ENCODE results near the gene SMYD3. TPM values are rescaled to one million over a fixed set of nuclear protein-coding genes. Genes with fewer than 3 reads are reported as not detected.

Gene SMYD3
- total and polyA plus RNA-seq, 9 of the 15 experiments (the other 6 are each of a cell fraction or from before 2014, with no cell fraction given): 128 to 440 (median 197) TPM

GRCh38 chr1:246147524-246148461, 359.3 kb downstream of the SMYD3 start (continued):
- no peak for TF ChIP-seq BRCA1 (IDR thresholded peaks at IDR 0.05)
- no peak for TF ChIP-seq BRCA1 (CRISPR knock-in tag; IDR thresholded peaks at IDR 0.05)

GRCh38 chr1:246146804-246147523, 360.1 kb downstream of the SMYD3 start:
- BruUV-seq (replicated peaks): no TSS peak
- intact Hi-C loops (cut with micrococcal nuclease): no loop called here
- WGBS (ENCODE audit: insufficient coverage, low coverage, missing lambda C conversion rate): 88% methylated on average over 25 of the region's 25 CpGs
- H3K4me2 ChIP-seq (ENCODE audit: insufficient read depth, low read length): no peak overlapping the region
- no peak overlapping the region for H3K27ac ChIP-seq (ENCODE audit: extremely low read depth, low read depth, low read length)
- H4K20me1 ChIP-seq (replicated peaks; ENCODE audit: control insufficient read depth, insufficient read depth, low read length): no peaks in the 10 kb centered on the region
- peaks cover 18% of the 10 kb centered on the region for H3K79me2 ChIP-seq (ENCODE audit: control insufficient read depth, insufficient read depth, low read length)
- peaks cover 9% of the 10 kb centered on the region for H3K9me3 ChIP-seq (replicated peaks; ENCODE audit: control insufficient read depth, insufficient read depth, low read depth, low read length)
- FAIRE-seq: no peak
- no peaks in the 10 kb centered on the region for H3K9me1 ChIP-seq (ENCODE audit: control insufficient read depth, insufficient read depth, low read length)
- H3K36me3 ChIP-seq (ENCODE audit: control insufficient read depth, insufficient read depth, low read length): peaks cover 7% of the 10 kb centered on the region; the same call in 2 of the 3 replicates
- in situ Hi-C loops (cut with MboI): no loop called here
- H2AFZ ChIP-seq (ENCODE audit: low read depth, low read length): no peak overlapping the region
- H3K4me3 ChIP-seq: no peak overlapping the region
- H3K4me1 ChIP-seq (replicated peaks in 1 of 2; ENCODE audit: control insufficient read depth in 2 of 2, insufficient read depth in 2 of 2, low read length in 2 of 2): peaks cover 8 to 22% of the 10 kb centered on the region in 2 experiments
- CTCF ChIA-PET (ENCODE audit: low intra/inter-chr PET ratio): no interaction called here
- H3K9ac ChIP-seq (ENCODE audit: insufficient read depth in 1 of 2, low read depth in 2 of 2, low read length in 2 of 2): no peak overlapping the region
- H3K27me3 ChIP-seq (ENCODE audit: control insufficient read depth in 2 of 2, insufficient read depth in 2 of 2, low read length in 2 of 2): no peaks in the 10 kb centered on the region
- POLR2A ChIA-PET: no interaction called here
- ATAC-seq: no peak
- DNase-seq (ENCODE audit: extremely low read depth in 1 of 4, low spot score in 3 of 4): no peak
- no peak for TF ChIP-seq SRSF9 (IDR thresholded peaks at IDR 0.05; ENCODE audit: borderline replicate concordance, low read depth, low read length)
- TF ChIP-seq DLX4 (CRISPR knock-in tag; IDR thresholded peaks at IDR 0.05): no peak
- TF ChIP-seq ZNF444 (CRISPR knock-in tag; IDR thresholded peaks at IDR 0.05): no peak
- TF ChIP-seq CHD7 (IDR thresholded peaks at IDR 0.05; ENCODE audit: low read depth, low read length): no peak
- TF ChIP-seq ZNF134 (CRISPR knock-in tag; conservative IDR thresholded peaks at IDR 0.05): no peak

Measured in K562 (cell line).